ENCODE results near the gene CDK13. TPM values are rescaled to one million over a fixed set of nuclear protein-coding genes. Genes with fewer than 3 reads are reported as not detected.

CDK13 gene
- total RNA-seq, 2 experiments from 2014 or later, result 135 to 138 TPM

DNA sequence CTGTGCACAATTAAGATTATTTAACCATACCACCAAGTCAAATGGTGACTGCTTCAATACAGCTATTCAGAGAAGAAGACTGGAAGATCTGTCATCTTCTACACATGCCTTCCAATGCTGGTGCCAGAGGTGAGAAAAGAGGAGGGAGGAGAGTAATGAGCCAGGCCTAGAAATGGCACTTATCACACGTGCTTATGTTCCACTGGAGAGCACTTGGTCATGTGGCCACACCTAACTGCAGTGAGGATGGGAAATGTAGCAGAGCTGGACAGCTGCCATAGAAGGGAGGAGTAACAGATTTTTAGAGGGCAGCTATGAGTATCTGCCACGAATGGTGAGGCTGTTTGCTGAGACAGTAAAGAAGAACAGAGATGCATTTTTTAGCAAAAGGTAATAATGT is 107.2 kb downstream of the CDK13 start:
- H3K27ac Mint-ChIP-seq, result no peak overlapping the region
- DNase-seq (no peak), ATAC-seq (ENCODE audit: poor library complexity) (no peak)
- no peak overlapping the region for H3K27ac ChIP-seq (ENCODE audit: low read depth in 1 of 2, low read length in 2 of 2)
- H3K27me3 ChIP-seq (ENCODE audit: control insufficient read depth in 1 of 2, insufficient read depth in 2 of 2, low read length in 2 of 2), result no peaks in the 10 kb centered on the region
- no peak overlapping the region for H3K4me3 Mint-ChIP-seq
- intact Hi-C loops (cut with DNase I, micrococcal nuclease), result no loop called here
- ChIA-PET CTCF (interaction anchor here (1.4 to 1.6 kb wide), 2 partner anchors 77 to 161 kb away, joined by 3 to 4 read pairs; partner anchors contain the start of genes MPLKIP and SUGCT), POLR2A (no interaction called here)
- H3K9me3 Mint-ChIP-seq, result no peaks in the 10 kb centered on the region
- H3K4me1 ChIP-seq (ENCODE audit: insufficient read depth, low read length), result no peaks in the 10 kb centered on the region
- TF ChIP-seq, protein P1, sequence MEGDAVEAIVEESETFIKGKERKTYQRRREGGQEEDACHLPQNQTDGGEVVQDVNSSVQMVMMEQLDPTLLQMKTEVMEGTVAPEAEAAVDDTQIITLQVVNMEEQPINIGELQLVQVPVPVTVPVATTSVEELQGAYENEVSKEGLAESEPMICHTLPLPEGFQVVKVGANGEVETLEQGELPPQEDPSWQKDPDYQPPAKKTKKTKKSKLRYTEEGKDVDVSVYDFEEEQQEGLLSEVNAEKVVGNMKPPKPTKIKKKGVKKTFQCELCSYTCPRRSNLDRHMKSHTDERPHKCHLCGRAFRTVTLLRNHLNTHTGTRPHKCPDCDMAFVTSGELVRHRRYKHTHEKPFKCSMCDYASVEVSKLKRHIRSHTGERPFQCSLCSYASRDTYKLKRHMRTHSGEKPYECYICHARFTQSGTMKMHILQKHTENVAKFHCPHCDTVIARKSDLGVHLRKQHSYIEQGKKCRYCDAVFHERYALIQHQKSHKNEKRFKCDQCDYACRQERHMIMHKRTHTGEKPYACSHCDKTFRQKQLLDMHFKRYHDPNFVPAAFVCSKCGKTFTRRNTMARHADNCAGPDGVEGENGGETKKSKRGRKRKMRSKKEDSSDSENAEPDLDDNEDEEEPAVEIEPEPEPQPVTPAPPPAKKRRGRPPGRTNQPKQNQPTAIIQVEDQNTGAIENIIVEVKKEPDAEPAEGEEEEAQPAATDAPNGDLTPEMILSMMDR (IDR thresholded peaks at IDR 0.05), result no peak
- no peaks in the 10 kb centered on the region for H3K27me3 Mint-ChIP-seq
- H3K4me3 ChIP-seq (ENCODE audit: low read length), result no peak overlapping the region
- peaks cover 27% of the 10 kb centered on the region for H3K36me3 ChIP-seq (ENCODE audit: insufficient read depth, low read length)
- H3K9me3 ChIP-seq (ENCODE audit: control insufficient read depth in 1 of 2, insufficient read depth in 1 of 2, low read length in 2 of 2), result no peaks in the 10 kb centered on the region
- H3K36me3 Mint-ChIP-seq (ENCODE audit: low read depth), result peaks cover 56% of the 10 kb centered on the region
- peaks cover 12% of the 10 kb centered on the region for H3K4me1 Mint-ChIP-seq (ENCODE audit: low read depth)

DNA sequence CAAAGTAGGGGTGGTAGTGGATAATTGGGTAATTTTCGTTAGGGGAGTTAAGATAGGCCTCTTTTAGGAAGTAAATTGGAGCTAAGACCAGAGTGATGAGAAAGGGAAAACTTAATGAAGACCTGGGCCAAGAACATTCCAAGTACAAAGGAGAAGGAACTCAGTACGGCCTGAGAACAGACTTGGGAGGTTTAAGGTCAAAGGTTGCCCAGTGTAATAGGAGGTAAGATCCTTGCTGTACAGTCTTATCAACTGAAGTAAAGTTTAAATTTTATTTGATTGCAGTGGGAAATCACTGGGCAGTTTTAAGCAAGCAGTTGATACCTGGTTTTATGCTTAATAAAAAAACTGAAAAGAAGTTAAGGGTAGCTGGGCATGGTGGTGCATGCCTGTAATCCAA is 108.0 kb downstream of the CDK13 start:
- Histone ChIP-seq H3K4me3 (ENCODE audit: low read length) (no peak overlapping the region), H3K4me1 (ENCODE audit: insufficient read depth, low read length) (no peaks in the 10 kb centered on the region), H3K36me3 (ENCODE audit: insufficient read depth, low read length) (peaks cover 31% of the 10 kb centered on the region), H3K27ac (ENCODE audit: low read depth in 1 of 2, low read length in 2 of 2) (no peak overlapping the region), H3K9me3 (ENCODE audit: control insufficient read depth in 1 of 2, insufficient read depth in 1 of 2, low read length in 2 of 2) (no peaks in the 10 kb centered on the region), H3K27me3 (ENCODE audit: control insufficient read depth in 1 of 2, insufficient read depth in 2 of 2, low read length in 2 of 2) (no peaks in the 10 kb centered on the region)
- H3K27me3 Mint-ChIP-seq, result no peaks in the 10 kb centered on the region
- peak overlapping the region; percentile 12 for H3K27ac Mint-ChIP-seq
- TF ChIP-seq, protein P1 (IDR thresholded peaks at IDR 0.05), result no peak
- ATAC-seq (ENCODE audit: poor library complexity) (no peak), DNase-seq (no peak)
- H3K36me3 Mint-ChIP-seq (ENCODE audit: low read depth), result peaks cover 58% of the 10 kb centered on the region
- ChIA-PET CTCF (interaction anchor here (1.4 to 1.6 kb wide), 2 partner anchors 77 to 162 kb away, joined by 3 to 4 read pairs; partner anchors contain the start of genes MPLKIP and SUGCT), POLR2A (no interaction called here)
- intact Hi-C loops (cut with DNase I, micrococcal nuclease), result no loop called here
- peaks cover 7% of the 10 kb centered on the region for H3K4me1 Mint-ChIP-seq (ENCODE audit: low read depth)
- no peak overlapping the region for H3K4me3 Mint-ChIP-seq
- no peaks in the 10 kb centered on the region for H3K9me3 Mint-ChIP-seq

DNA sequence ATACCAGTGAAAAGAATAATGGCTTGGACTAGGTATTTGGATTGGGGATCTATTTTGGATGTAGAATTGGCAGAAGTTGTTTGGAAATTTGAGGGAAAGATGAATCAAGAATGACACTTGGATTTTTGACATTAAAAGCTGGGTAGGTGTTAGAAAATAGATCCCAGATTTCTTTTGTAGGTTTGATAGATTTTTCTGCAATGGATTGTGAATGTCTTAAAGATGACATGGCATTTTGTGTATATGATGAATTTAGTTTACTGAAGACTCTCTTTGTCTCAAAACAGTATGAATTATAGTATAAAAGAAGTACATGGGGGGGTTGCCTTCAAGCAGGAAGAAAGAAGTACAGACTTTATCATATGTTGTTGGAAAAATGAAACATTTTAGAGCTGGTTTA is 108.6 kb downstream of the CDK13 start:
- H3K36me3 Mint-ChIP-seq (ENCODE audit: low read depth), result peaks cover 56% of the 10 kb centered on the region
- no peaks in the 10 kb centered on the region for H3K9me3 Mint-ChIP-seq
- CTCF ChIA-PET, result interaction anchor here (1.6 kb wide), 1 partner anchor 76 kb away, joined by 3 read pairs; the partner anchor contains the start of genes MPLKIP and SUGCT

More for the DNA sequence above, 108.6 kb downstream of the CDK13 start:
- Mint-ChIP-seq H3K4me3 (no peak overlapping the region), H3K27ac (no peak overlapping the region), H3K4me1 (ENCODE audit: low read depth) (peaks cover 7% of the 10 kb centered on the region), H3K27me3 (no peaks in the 10 kb centered on the region)
- Histone ChIP-seq H3K36me3 (ENCODE audit: insufficient read depth, low read length) (peaks cover 30% of the 10 kb centered on the region), H3K4me3 (ENCODE audit: low read length) (no peak overlapping the region), H3K9me3 (ENCODE audit: control insufficient read depth in 1 of 2, insufficient read depth in 1 of 2, low read length in 2 of 2) (no peaks in the 10 kb centered on the region), H3K27me3 (ENCODE audit: control insufficient read depth in 1 of 2, insufficient read depth in 2 of 2, low read length in 2 of 2) (no peaks in the 10 kb centered on the region), H3K4me1 (ENCODE audit: insufficient read depth, low read length) (no peaks in the 10 kb centered on the region), H3K27ac (ENCODE audit: low read depth in 1 of 2, low read length in 2 of 2) (no peak overlapping the region)
- ATAC-seq (ENCODE audit: poor library complexity) (no peak), DNase-seq (no peak)
- intact Hi-C loops (cut with DNase I, micrococcal nuclease), result no loop called here
- TF ChIP-seq, protein P1 (IDR thresholded peaks at IDR 0.05), result no peak
- POLR2A ChIA-PET, result no interaction called here
